ENCODE measurements around the gene ZFP64. TPM values are rescaled to one million over a fixed set of nuclear protein-coding genes. Genes with fewer than 3 reads are reported as not detected.

ZFP64 gene
- total and polyA plus RNA-seq, 2 of the 4 experiments (the other 2 are of a cell fraction) = 14.3 to 17.1 TPM

GRCh38 chr20:52231230-52231746 lies 39.7 kb upstream of the ZFP64 start:
- POLR2A ChIA-PET (ENCODE audit: unreplicated experiment) = no interaction called here
- H3K56ac ChIP-seq (ENCODE audit: extremely low read depth, insufficient read depth, low read length) = no peak overlapping the region
- no peak overlapping the region for H3K23ac ChIP-seq (ENCODE audit: low read depth, low read length)
- no peak overlapping the region for H2AFZ ChIP-seq (replicated peaks; ENCODE audit: low read length, poor library complexity)
- DNase-seq = no peak
- no peak overlapping the region for H4K91ac ChIP-seq (ENCODE audit: insufficient read depth, low read depth, low read length)
- H4K8ac ChIP-seq (ENCODE audit: low read depth in 2 of 2, low read length in 2 of 2) = no peak overlapping the region
- in situ Hi-C loops (cut with MboI; ENCODE audit: low sequenced_read_pairs) (loop anchor here (25.0 kb wide), 1 partner anchor 1756 kb away; no protein-coding TSS in a partner anchor), dilution Hi-C loops (cut with HindIII; ENCODE audit: low sequenced_read_pairs, unreplicated experiment) (no loop called here), intact Hi-C loops (cut with micrococcal nuclease) (no loop called here)
- BruUV-seq (replicated peaks) = no TSS peak
- no peaks in the 10 kb centered on the region for H3K9me3 ChIP-seq (ENCODE audit: control insufficient read depth, insufficient read depth, low read length)
- no peaks in the 10 kb centered on the region for H3K79me1 ChIP-seq (ENCODE audit: low read depth in 1 of 2, low read length in 2 of 2)
- H3K36me3 ChIP-seq (ENCODE audit: control insufficient read depth, insufficient read depth, low read length) = no peaks in the 10 kb centered on the region
- H4K20me1 ChIP-seq (ENCODE audit: insufficient read depth, low read length) = no peaks in the 10 kb centered on the region
- no peak for TF ChIP-seq CHD1 (IDR thresholded peaks at IDR 0.05; ENCODE audit: low read depth, low read length)
- TF ChIP-seq MAFK (IDR thresholded peaks at IDR 0.05; ENCODE audit: low read depth, low read length) = no peak
- no peak for TF ChIP-seq FOS (IDR thresholded peaks at IDR 0.05; ENCODE audit: low read depth, low read length)
- no peak for TF ChIP-seq RFX5 (IDR thresholded peaks at IDR 0.05; ENCODE audit: low read depth, low read length)
- TF ChIP-seq MXI1 (IDR thresholded peaks at IDR 0.05; ENCODE audit: borderline replicate concordance, low read depth, low read length) = no peak
- H3K27me3 ChIP-seq (ENCODE audit: control insufficient read depth, insufficient read depth, low read length) = peaks cover 3% of the 10 kb centered on the region; the same call in 1 of the 2 replicates
- H2BK15ac ChIP-seq (ENCODE audit: low read depth, low read length) = no peak overlapping the region
- H2BK20ac ChIP-seq (ENCODE audit: low read depth, low read length) = no peak overlapping the region
- no peak overlapping the region for H3K27ac ChIP-seq (ENCODE audit: insufficient read depth, low read length)
- no peak for ATAC-seq (ENCODE audit: low read depth)
- H3K4me2 ChIP-seq (ENCODE audit: low read depth, low read length) = no peak overlapping the region
- H3K9me1 ChIP-seq (ENCODE audit: insufficient read depth, low read length) = no peaks in the 10 kb centered on the region
- H3K4ac ChIP-seq (ENCODE audit: low read depth, low read length) = no peak overlapping the region
- H3K14ac ChIP-seq (replicated peaks; ENCODE audit: low read depth, low read length) = no peak overlapping the region
- no peak overlapping the region for H3K18ac ChIP-seq (ENCODE audit: low read depth, low read length)
- H2BK120ac ChIP-seq (ENCODE audit: low read depth, low read length) = no peak overlapping the region
- H2AK5ac ChIP-seq (ENCODE audit: low read depth, low read length) = no peak overlapping the region
- no peak overlapping the region for H3K4me3 ChIP-seq (ENCODE audit: insufficient read depth, low read depth, low read length)
- CTCF ChIA-PET = interaction anchor here (0.5 to 1.2 kb wide), 2 partner anchors 11 to 1362 kb away, joined by 4 to 5 read pairs; no protein-coding TSS in a partner anchor
- no peak overlapping the region for H2BK5ac ChIP-seq (ENCODE audit: low read depth, low read length, poor library complexity, severe bottlenecking)
- H3K4me1 ChIP-seq (ENCODE audit: control insufficient read depth, insufficient read depth, low read length) = no peaks in the 10 kb centered on the region
- no peak overlapping the region for H2AK9ac ChIP-seq (replicated peaks; ENCODE audit: low read depth, low read length, poor library complexity)
- H4K5ac ChIP-seq (ENCODE audit: low read depth, low read length) = no peak overlapping the region
- H3K9ac ChIP-seq (ENCODE audit: low read depth, low read length) = no peak overlapping the region

Data from IMR-90 (cell line).